ENCODE results near the gene COA7. TPM values are rescaled to one million over a fixed set of nuclear protein-coding genes. Genes with fewer than 3 reads are reported as not detected.

Gene COA7
- total and polyA plus RNA-seq, 2 experiments from 2014 or later = 7.6 to 10.4 TPM

DNA sequence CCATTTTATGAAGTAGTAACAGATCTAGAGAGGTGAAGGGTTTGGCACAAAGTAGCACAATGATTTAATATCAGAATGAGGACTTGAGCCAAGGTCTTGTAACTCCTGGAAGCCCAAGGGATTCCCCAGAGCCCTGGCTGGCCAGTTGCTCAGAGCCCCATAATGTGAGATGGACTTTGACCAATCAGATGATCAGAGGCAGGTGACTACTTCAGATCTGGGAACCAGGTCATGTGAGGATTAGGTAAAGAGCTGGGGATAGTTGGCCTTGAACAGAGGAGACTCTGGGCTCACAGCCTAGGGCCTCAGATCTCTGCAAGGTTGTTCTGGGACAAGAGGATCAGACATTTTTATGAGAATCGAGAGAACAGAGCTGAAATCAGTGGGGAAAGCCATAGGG is 46.2 kb downstream of the COA7 start:
- no peak overlapping the region for H3K4me3 ChIP-seq
- no peaks in the 10 kb centered on the region for H3K27me3 ChIP-seq
- H3K27ac ChIP-seq = no peak overlapping the region
- no peak for DNase-seq (ENCODE audit: low read depth in 1 of 2, low spot score in 1 of 2)
- H3K4me1 ChIP-seq (ENCODE audit: low read depth) = no peaks in the 10 kb centered on the region
- TF ChIP-seq, protein P1, sequence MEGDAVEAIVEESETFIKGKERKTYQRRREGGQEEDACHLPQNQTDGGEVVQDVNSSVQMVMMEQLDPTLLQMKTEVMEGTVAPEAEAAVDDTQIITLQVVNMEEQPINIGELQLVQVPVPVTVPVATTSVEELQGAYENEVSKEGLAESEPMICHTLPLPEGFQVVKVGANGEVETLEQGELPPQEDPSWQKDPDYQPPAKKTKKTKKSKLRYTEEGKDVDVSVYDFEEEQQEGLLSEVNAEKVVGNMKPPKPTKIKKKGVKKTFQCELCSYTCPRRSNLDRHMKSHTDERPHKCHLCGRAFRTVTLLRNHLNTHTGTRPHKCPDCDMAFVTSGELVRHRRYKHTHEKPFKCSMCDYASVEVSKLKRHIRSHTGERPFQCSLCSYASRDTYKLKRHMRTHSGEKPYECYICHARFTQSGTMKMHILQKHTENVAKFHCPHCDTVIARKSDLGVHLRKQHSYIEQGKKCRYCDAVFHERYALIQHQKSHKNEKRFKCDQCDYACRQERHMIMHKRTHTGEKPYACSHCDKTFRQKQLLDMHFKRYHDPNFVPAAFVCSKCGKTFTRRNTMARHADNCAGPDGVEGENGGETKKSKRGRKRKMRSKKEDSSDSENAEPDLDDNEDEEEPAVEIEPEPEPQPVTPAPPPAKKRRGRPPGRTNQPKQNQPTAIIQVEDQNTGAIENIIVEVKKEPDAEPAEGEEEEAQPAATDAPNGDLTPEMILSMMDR (IDR thresholded peaks at IDR 0.05; ENCODE audit: low read depth, low read length) = no peak
- H3K9me3 ChIP-seq (ENCODE audit: low read depth) = no peaks in the 10 kb centered on the region
- H3K36me3 ChIP-seq = no peaks in the 10 kb centered on the region

DNA sequence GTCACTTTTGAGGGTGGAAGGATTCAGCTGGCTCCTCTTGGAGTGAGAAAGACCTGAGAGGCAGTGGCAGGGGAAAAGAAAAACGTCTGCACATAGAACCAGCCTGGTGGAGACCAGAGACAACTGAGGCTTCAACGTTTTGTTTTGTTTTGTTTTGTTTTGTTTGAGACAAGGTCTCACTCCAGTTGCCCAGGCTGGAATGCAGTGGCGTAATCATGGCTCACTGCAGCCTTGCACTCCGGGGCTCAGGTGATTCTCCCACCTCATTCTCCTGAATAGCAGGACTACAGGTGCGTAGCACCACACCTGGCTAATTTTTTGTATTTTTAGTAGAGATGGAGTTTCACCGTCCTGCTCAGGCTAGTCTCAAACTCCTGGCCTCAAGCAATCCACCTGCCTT is 52.9 kb downstream of the COA7 start:
- H3K36me3 ChIP-seq = no peaks in the 10 kb centered on the region
- H3K4me3 ChIP-seq = no peak overlapping the region
- H3K27me3 ChIP-seq = no peaks in the 10 kb centered on the region
- H3K9me3 ChIP-seq (ENCODE audit: low read depth) = no peaks in the 10 kb centered on the region
- no peaks in the 10 kb centered on the region for H3K4me1 ChIP-seq (ENCODE audit: low read depth)
- DNase-seq (ENCODE audit: low read depth in 1 of 2, low spot score in 1 of 2) = no peak
- TF ChIP-seq, protein P1 (IDR thresholded peaks at IDR 0.05; ENCODE audit: low read depth, low read length) = no peak
- no peak overlapping the region for H3K27ac ChIP-seq

DNA sequence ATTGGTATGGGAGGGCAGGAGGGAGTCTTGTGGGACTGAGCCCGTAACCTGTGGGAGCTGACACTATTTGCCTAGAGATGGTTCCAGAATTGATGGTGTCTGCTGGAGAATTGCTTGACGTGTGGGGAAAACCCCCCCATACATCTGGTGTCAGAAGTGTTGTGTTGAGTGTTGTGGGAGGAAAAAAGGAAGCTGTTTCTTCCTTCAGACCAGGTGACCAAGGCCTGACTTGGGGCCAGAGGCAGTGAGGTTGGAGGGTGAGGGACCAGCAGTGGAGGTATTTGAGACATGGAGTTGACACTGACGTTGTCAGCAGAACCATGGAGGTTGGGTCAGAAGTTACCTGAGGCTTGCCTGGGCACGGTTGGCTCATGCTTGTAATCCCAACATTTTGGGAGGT is 56.8 kb downstream of the COA7 start:
- TF ChIP-seq, protein P1 (IDR thresholded peaks at IDR 0.05; ENCODE audit: low read depth, low read length) = no peak
- no peak for DNase-seq (ENCODE audit: low read depth in 1 of 2, low spot score in 1 of 2)
- no peak overlapping the region for H3K4me3 ChIP-seq
- H3K27me3 ChIP-seq = no peaks in the 10 kb centered on the region
- H3K4me1 ChIP-seq (ENCODE audit: low read depth) = peaks cover 8% of the 10 kb centered on the region
- H3K36me3 ChIP-seq = no peaks in the 10 kb centered on the region
- H3K27ac ChIP-seq = no peak overlapping the region
- no peaks in the 10 kb centered on the region for H3K9me3 ChIP-seq (ENCODE audit: low read depth)

DNA sequence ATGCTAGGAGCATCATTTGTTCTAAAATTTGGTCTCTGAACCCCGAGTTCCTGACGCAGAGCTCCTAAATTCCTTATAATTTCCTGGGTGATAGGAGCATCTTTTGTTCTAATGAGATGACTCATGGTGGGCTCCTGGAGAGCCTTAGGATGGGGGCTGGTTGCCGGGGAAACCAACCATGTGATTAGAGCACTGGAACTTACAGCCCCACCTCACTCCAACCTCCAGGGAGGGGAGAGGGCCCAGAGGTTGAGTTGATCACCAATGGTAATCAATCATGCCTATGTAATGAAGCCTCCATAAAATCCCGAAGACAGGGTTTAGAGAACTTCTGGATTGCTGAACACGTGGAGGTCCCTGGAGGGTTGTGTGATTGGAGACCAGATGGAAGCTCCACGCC is 57.5 kb downstream of the COA7 start:
- Histone ChIP-seq H3K9me3 (ENCODE audit: low read depth) (no peaks in the 10 kb centered on the region), H3K4me1 (ENCODE audit: low read depth) (peaks cover 8% of the 10 kb centered on the region), H3K27me3 (no peaks in the 10 kb centered on the region), H3K27ac (no peak overlapping the region), H3K36me3 (no peaks in the 10 kb centered on the region), H3K4me3 (no peak overlapping the region)
- DNase-seq (ENCODE audit: low read depth in 1 of 2, low spot score in 1 of 2) = no peak
- TF ChIP-seq, protein P1 (IDR thresholded peaks at IDR 0.05; ENCODE audit: low read depth, low read length) = no peak

DNA sequence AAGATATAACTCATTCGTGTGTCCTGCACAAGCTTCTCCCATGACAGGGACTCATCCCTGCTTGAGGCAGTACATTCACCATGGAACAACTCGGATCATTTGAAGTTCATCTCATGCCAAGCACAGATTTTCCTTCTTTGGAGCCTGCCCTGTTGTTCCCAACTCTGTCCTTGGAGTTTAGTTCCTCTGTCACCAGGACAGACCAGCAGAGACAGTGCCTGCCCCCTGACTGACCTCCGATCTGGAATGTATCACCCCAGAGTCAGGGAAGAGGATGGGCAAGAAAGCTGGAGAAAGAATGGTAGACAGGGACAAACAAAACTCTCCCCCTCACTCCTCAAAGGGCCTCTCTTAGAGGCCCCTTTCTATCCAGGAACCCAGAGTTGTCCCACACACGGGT is 60.2 kb downstream of the COA7 start:
- TF ChIP-seq, protein P1 (IDR thresholded peaks at IDR 0.05; ENCODE audit: low read depth, low read length) = no peak
- peaks cover 12% of the 10 kb centered on the region for H3K27me3 ChIP-seq
- H3K4me3 ChIP-seq = no peak overlapping the region
- peak in 1 of 2 donors; percentile 8 for DNase-seq (ENCODE audit: low read depth in 1 of 2, low spot score in 1 of 2)
- no peaks in the 10 kb centered on the region for H3K36me3 ChIP-seq
- no peaks in the 10 kb centered on the region for H3K9me3 ChIP-seq (ENCODE audit: low read depth)
- no peak overlapping the region for H3K27ac ChIP-seq
- peaks cover 8% of the 10 kb centered on the region for H3K4me1 ChIP-seq (ENCODE audit: low read depth)
